Measurements from ENCODE around the gene CCDC148.
"Not testable (repeated sequence)": the region's sequence is repeated elsewhere in the genome, so short reads cannot be mapped to it uniquely, and the experiment has no call there.

CCDC148 gene

DNA sequence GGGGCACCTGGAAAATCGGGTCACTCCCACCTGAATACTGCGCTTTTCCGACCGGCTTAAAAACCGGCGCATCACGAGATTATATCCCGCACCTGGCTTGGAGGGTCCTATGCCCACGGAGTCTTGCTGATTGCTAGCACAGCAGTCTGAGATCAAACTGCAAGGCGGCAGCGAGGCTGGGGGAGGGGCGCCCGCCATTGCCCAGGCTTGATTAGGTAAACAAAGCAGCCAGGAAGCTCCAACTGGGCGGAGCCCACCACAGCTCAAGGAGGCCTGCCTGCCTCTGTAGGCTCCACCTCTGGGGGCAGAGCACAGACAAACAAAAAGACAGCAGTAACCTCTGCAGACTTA is 105.1 kb downstream of the CCDC148 start:
- DNase-seq (ENCODE audit: low read depth), result not testable (repeated sequence)

DNA sequence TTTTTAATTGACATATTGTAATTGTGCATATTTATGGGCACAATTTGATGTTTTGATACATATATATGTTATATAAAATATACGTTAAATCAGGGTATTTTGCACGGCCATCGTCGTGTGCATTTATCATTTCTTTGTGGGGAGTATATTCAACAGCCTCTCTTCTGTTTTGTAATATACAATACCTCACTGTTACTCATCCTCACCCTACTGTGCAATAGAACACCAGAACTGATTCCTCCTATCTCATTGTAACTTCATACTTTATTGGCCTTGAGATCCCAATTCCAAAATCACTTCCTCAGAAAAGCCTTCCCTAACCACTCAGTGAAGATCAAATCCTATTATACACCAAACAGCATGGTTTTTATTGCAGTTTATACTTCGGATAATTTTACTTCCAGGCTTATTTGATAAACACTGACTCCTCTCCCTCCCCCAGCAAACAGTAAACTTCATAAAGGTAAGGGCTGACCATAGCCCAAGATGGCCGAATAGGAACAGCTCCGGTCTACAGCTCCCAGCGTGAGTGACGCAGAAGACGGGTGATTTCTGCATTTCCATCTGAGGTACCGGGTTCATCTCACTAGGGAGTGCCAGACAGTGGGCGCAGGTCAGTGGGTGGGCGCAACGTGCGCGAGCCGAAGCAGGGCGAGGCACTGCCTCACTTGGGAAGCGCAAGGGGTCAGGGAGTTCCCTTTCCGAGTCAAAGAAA is 105.6 kb downstream of the CCDC148 start:
- not testable (repeated sequence) for DNase-seq (ENCODE audit: low read depth)

DNA sequence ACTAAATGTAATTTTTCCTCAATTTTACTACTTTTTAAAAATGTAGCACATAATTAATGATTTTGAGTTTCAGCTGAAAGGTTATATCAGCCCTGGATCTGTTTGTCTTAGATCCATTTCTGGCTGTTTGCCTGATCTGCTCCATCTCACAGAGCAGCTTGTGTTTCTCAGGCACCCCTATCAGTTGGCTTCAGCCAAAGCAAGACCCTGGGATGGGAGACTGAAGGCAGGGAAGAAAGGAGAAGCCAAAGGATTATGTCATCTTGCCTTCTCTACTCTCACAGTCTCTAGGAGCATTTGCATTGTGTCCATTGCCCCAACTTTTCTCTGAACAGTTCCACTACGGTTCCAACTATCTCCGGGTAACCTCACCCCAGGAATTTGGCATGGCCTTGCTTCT is 110.5 kb downstream of the CCDC148 start:
- no peak for DNase-seq (ENCODE audit: low read depth)

GRCh38 chr2:158339513-158339912 is 117.0 kb downstream of the CCDC148 start:
- no peak for DNase-seq (ENCODE audit: low read depth)

- DNase-seq (ENCODE audit: low read depth), result no peak
Measured at GRCh38 chr2:158337018-158337417, 119.5 kb downstream of the CCDC148 start.

GRCh38 chr2:158331799-158332198 is 124.8 kb downstream of the CCDC148 start:
- DNase-seq (ENCODE audit: low read depth), result not testable (repeated sequence)

- no peak for DNase-seq (ENCODE audit: low read depth)
Measured at GRCh38 chr2:158325782-158326340, 130.7 kb downstream of the CCDC148 start.

- DNase-seq (ENCODE audit: low read depth), result no peak
Measured at GRCh38 chr2:158325031-158325781, 131.3 kb downstream of the CCDC148 start.

DNA sequence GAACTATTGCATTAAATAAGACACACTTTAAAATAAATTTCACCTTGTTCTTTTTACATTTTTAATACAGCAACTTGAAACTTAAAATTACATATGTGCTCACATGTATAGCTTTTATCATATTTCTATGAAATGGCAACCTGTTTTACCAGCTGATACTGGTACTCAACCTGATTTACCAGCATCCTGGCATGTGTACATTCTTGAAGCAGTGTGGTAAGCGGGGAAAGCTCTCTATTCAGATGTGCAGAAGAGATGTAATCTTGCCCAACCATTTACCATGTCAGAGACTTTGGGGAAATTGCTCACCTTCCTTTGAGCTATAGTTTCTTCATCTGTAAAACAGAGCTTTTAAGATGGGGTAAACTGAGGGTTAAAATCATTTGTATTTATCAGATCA is 133.2 kb downstream of the CCDC148 start:
- DNase-seq (ENCODE audit: low read depth), result no peak

DNA sequence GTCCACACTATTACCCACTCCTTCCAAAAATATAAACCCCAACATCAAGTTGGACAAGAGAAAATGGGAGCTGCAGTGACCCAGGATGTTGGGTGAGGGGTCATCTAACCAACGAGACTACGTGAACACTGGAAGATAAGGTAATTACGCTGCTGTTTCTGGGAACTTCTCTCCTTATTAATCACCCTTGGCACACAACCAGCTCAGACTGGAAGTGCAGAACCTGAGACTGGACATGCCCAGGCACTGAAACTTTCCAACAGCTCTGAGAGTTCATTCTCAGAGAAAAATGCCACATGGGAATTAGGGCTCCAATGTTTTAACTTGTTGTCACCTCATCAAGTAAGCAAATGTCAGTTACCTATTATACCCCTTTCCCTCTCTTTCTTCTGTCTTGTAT is 135.3 kb downstream of the CCDC148 start:
- DNase-seq (ENCODE audit: low read depth), result no peak

GRCh38 chr2:158319269-158319668 is 137.3 kb downstream of the CCDC148 start:
- DNase-seq (ENCODE audit: low read depth), result no peak

DNA sequence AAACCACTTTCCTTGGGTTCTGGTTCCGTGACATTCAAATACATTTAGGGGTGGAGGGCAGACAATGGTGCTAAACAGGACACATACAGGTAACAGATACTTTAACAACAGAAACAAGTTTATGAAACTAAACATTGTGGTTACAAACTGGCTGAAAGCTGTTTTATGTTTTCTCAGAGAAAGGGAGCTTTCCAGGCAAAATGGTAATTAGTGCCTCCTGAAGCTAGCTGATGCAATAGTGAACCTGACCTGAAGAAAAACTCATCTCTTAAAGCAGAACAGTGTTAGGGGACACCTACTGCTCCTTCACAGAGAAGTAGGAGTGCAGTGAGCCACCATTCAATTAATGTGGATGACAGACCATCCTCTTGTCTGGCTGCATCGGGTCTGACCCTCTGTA is 138.9 kb downstream of the CCDC148 start:
- no peak for DNase-seq (ENCODE audit: low read depth)

DNA sequence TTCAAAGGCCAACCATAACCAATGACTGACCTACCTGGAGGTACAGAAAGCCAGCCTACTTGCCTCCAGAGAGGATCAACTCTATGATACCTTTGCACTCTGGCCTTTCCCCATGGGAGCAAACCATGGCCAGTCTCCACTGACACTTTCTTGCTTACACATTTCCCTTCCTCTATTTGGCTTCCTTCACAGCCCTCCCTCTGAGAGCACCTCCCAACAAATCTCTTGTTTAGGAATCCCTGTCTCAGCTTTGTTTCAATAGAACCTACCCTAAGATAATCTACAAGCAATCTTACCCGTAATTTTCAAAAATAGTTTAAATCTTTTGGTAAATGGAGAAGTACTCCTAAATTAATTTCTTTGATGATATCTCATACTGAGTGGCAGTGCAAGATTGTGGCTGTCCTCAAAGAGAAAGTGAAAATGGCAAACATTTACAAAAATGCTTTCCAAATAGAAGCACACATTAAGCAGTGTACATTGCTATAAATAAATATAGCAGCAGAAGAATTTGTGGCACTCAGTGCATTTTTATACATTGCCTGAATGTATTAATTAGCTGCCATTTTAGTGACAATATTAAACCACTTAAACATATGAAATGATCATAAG is 140.6 kb downstream of the CCDC148 start:
- DNase-seq (ENCODE audit: low read depth), result no peak

DNA sequence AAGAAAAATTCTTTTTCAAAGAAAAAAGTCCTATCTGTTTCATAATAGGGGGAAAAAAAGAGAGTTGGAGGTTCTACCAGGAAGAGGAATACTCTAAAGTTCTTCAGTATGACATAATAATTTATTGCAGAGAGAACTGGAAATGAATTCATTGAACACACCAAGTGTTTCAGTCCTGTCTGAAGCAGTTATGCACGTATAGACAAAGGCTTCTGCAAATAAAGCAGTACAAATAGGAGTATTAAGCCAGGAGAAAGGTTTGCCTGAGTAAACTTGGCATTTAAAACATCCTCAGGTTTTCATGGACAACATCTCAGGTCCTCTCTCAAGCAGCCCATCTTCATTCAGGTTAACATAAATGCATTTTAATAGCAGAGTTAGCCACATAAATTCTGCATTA is 141.6 kb downstream of the CCDC148 start:
- no peak for DNase-seq (ENCODE audit: low read depth)

DNA sequence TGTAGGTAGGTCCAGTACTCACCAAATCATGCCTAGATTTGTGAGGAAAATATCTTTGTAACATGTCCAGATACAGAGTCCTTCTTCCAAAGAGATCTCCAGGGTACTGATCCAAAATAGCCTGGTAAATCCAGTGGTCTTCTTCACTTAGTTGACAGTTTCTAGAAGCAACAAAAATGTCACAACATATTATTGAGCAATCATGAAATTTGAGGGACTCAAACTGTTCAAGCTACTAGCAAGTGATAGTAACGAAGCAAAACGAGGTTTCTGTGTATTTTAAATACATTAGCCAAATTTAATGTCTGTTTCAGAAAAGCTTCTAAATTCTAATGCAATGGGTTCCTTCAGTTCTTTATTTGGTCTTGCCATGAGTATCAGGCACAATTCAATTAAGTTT is 142.8 kb downstream of the CCDC148 start:
- DNase-seq (ENCODE audit: low read depth), result no peak

DNA sequence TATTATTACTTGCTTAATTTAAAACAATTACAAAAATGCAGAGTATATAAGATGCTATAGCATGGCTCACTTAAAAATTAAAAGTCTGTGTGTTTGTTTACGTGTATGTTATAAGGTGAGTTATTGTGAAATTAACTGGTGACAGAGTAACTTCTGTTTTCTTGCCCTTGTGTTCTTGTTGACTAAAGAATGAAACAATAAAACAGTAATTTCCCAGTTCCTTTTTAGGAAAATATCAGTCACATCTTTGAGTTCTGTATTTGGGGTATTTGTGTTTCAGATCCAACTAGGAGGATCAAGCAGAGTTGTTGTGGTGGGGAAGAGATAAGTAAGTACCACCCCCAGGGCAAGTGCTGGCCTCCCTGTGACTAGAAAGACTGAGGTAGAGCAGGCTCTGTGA is 143.6 kb downstream of the CCDC148 start:
- no peak for DNase-seq (ENCODE audit: low read depth)

DNA sequence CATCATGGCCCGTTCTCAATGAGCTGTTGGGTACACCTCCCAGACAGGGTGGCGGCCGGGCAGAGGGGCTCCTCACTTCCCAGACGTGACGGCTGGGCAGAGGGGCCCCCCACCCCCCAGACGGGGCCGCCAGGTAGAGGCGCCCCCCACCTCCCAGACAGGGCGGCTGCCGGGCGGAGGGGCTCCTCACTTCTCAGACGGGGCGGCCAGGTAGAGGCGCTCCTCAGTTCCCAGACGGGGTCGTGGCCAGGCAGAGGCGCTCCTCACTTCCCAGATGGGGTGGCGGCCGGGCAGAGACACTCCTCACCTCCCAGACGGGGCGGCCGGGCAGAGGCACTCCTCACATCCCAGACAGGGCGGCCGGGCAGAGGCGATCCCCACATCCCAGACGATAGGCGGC is 146.1 kb downstream of the CCDC148 start:
- not testable (repeated sequence) for DNase-seq (ENCODE audit: low read depth)

- DNase-seq (ENCODE audit: low read depth), result no peak
Measured at GRCh38 chr2:158305501-158305900, 151.1 kb downstream of the CCDC148 start.

DNA sequence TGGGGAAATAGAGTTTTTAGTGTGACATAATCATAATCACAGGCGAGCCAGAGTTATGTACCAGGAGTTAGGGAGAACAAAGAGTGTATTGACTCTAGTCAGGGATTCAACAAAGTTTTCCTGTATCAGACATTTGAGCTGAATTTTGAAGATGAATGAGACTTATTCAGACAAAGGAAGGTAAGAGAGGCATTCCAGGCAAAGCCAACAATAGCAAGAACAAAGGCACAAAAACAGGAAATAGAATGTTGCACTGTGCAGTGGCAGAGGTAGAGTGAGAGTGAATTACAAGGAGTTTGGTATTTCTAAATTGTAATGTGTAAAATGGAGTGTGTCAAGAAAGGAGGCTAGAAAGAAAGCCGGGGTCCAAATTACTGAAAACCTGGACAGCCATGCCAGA is 156.2 kb downstream of the CCDC148 start:
- no peak for DNase-seq (ENCODE audit: low read depth)

DNA sequence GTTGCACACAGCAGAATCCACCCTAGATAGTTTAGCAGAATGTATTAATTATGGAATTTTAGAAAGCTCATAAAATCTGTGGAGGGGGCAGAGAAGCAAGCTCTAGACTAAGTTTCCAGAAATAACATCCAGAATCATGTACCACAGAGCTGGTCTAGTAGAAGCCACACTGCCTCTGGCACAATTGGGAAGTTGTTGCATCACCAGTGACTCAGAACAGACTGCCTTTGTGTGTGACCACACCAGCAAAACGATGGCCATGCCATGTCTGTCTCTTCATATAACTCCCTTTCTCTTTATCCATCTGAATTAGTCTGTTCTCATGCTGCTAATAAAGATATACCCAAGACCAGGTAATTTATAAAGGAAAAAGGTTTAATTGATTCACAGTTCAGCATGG is 158.9 kb downstream of the CCDC148 start:
- DNase-seq (ENCODE audit: low read depth), result no peak

DNA sequence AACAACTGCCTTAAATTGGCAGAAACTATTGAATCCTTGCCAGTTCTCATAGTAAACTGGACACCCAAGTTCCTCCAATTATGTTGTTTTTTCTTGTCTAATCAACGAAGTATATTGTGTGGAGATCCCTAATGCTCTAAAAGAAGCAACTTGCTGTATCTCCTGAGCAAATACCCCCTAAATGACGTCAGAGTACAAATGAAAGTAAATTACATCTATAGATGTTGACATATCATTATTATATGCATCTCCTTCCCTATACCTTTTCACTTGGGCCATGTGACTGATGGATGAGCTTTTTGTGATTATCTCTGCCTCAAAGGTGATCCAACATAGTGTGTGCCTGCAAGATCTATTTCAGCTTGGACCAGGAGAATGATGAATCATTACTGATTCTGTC is 159.4 kb downstream of the CCDC148 start:
- no peak for DNase-seq (ENCODE audit: low read depth)

DNA sequence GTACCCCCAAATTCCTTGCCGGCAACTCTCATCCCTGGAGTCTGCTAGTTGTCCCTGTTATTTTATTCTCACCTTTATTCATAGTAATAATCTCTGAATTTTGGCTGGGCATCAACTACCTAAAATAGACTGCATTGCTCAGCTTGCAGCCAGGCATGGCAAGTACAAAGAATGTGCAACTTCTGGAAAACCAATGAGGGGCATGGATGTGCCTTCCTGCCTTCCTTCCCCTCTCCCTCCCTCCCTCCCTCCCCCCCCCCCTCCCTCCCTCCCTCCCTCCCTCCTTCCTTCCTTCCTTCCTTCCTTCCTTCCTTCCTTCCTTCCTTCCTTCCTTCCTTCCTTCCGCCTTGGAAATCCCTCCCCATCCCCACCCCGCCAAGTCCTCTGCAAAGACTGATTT is 162.8 kb downstream of the CCDC148 start:
- DNase-seq (ENCODE audit: low read depth), result no peak

- no peak for DNase-seq (ENCODE audit: low read depth)
Measured at GRCh38 chr2:158291544-158292180, 164.9 kb downstream of the CCDC148 start.
